H9 (cell line): ENCODE data around the gene TMEM132D. TPM values are rescaled to one million over a fixed set of nuclear protein-coding genes. Genes with fewer than 3 reads are reported as not detected.

ENCODE experiments used
- DNase-seq: peaks from one replicate; pipeline ENCODE4 v3.0.0-alpha.2; 2017
- H2AFZ ChIP-seq: one replicate; pipeline ENCODE4 v1.6.1; 2013; ENCODE audit warnings: mild to moderate bottlenecking, low read length, control low read depth, moderate library complexity
- H2AK5ac ChIP-seq: 2 replicates; pipeline ENCODE4 v1.6.1; 2013; ENCODE audit warnings: low read length, control low read depth, mixed read lengths; ENCODE audit not compliant: insufficient read length
- H2BK120ac ChIP-seq: one replicate; pipeline ENCODE4 v1.6.1; 2013; ENCODE audit warnings: low read depth, mild to moderate bottlenecking, low read length, control low read depth, inconsistent platforms; ENCODE audit not compliant: poor library complexity, severe bottlenecking
- H2BK12ac ChIP-seq: 2 replicates; pipeline ENCODE4 v1.6.1; 2013; ENCODE audit warnings: low read length, control low read depth, mixed read lengths, low read depth; ENCODE audit not compliant: insufficient read length
- H2BK15ac ChIP-seq: 2 replicates; pipeline ENCODE4 v1.6.1; 2013; ENCODE audit warnings: low read depth, low read length, control low read depth
- H2BK20ac ChIP-seq: one replicate; pipeline ENCODE4 v1.6.1; 2013; ENCODE audit warnings: low read depth, mild to moderate bottlenecking, low read length, control low read depth, inconsistent platforms; ENCODE audit not compliant: poor library complexity, severe bottlenecking
- H2BK5ac ChIP-seq: 2 replicates; pipeline ENCODE4 v1.6.1; 2013; ENCODE audit warnings: low read length, control low read depth, mixed read lengths; ENCODE audit not compliant: insufficient read length
- H3K14ac ChIP-seq: 2 replicates; pipeline ENCODE4 v1.6.1; 2013; ENCODE audit warnings: low read length, control low read depth; ENCODE audit not compliant: insufficient read depth
- H3K18ac ChIP-seq: 2 replicates; pipeline ENCODE4 v1.6.1; 2013; ENCODE audit warnings: low read depth, mild to moderate bottlenecking, mixed read lengths, low read length, control low read depth; ENCODE audit not compliant: insufficient read length
- H3K23ac ChIP-seq: 2 replicates; pipeline ENCODE4 v1.6.1; 2013; ENCODE audit warnings: low read length, control low read depth, mixed read lengths, low read depth; ENCODE audit not compliant: insufficient read length
- H3K23me2 ChIP-seq: 2 replicates; pipeline ENCODE4 v1.6.1; 2013; ENCODE audit warnings: low read depth, mild to moderate bottlenecking, mixed read lengths, low read length, control low read depth; ENCODE audit not compliant: insufficient read length, poor library complexity, severe bottlenecking
- H3K27ac ChIP-seq: 2 replicates; pipeline ENCODE4 v1.5.1; 2013; ENCODE audit warnings: low read length, control low read depth, mixed read lengths, low read depth; ENCODE audit not compliant: insufficient read length
- H3K27me3 ChIP-seq: 2 replicates; pipeline ENCODE4 v1.6.1; 2013; ENCODE audit warnings: low read length, control low read depth, inconsistent platforms; ENCODE audit not compliant: insufficient read depth
- H3K4ac ChIP-seq: 2 replicates; pipeline ENCODE4 v1.6.1; 2013; ENCODE audit warnings: low read depth, mild to moderate bottlenecking, control low read depth, inconsistent platforms, low read length, moderate library complexity
- H3K4me1 ChIP-seq: 2 replicates; pipeline ENCODE4 v1.6.1; 2013; ENCODE audit warnings: low read length, control low read depth, inconsistent platforms; ENCODE audit not compliant: insufficient read depth
- H3K4me2 ChIP-seq: 2 replicates; pipeline ENCODE4 v1.6.1; 2013; ENCODE audit warnings: low read length, control low read depth, mixed read lengths; ENCODE audit not compliant: insufficient read length, insufficient read depth
- H3K56ac ChIP-seq: 2 replicates; pipeline ENCODE4 v1.6.1; 2013; ENCODE audit warnings: low read depth, mild to moderate bottlenecking, mixed read lengths, low read length, control low read depth; ENCODE audit not compliant: insufficient read length
- H3K79me1 ChIP-seq: 2 replicates; pipeline ENCODE4 v1.6.1; 2013; ENCODE audit warnings: low read depth, mild to moderate bottlenecking, moderate library complexity, low read length, control low read depth, inconsistent platforms; ENCODE audit not compliant: insufficient read depth, poor library complexity, severe bottlenecking
- H3K79me2 ChIP-seq: 2 replicates; pipeline ENCODE4 v1.6.1; 2013; ENCODE audit warnings: low read length, control low read depth, inconsistent platforms; ENCODE audit not compliant: insufficient read depth
- H3K9ac ChIP-seq: 2 replicates; pipeline ENCODE4 v1.6.1; 2013; ENCODE audit warnings: low read length, control low read depth, mixed read lengths; ENCODE audit not compliant: insufficient read length; ENCODE audit errors: extremely low read depth
- H3K9me3 ChIP-seq: one replicate; pipeline ENCODE4 v1.6.1; 2013; ENCODE audit warnings: low read depth, low read length, inconsistent platforms; ENCODE audit not compliant: control insufficient read depth
- H3T11ph ChIP-seq: one replicate; pipeline ENCODE4 v1.6.1; 2013; ENCODE audit warnings: mild to moderate bottlenecking, low read length, control low read depth, inconsistent platforms
- H4K20me1 ChIP-seq: one replicate; pipeline ENCODE4 v1.6.1; 2013; ENCODE audit not compliant: control insufficient read depth, insufficient read length, insufficient read depth
- H4K5ac ChIP-seq: 2 replicates; pipeline ENCODE4 v1.6.1; 2013; ENCODE audit warnings: low read depth, mild to moderate bottlenecking, mixed read lengths, low read length, control low read depth; ENCODE audit not compliant: insufficient read length
- H4K8ac ChIP-seq: replicated peaks from 2 replicates; pipeline ENCODE4 v1.6.1; 2013; ENCODE audit warnings: low read length, control low read depth, mixed read lengths, low read depth; ENCODE audit not compliant: insufficient read length
- H4K91ac ChIP-seq: 2 replicates; pipeline ENCODE4 v1.6.1; 2013; ENCODE audit warnings: low read depth, mild to moderate bottlenecking, moderate library complexity, mixed read lengths, low read length, control low read depth; ENCODE audit not compliant: insufficient read length
- H3K27ac Mint-ChIP-seq, 3 experiments: 2 replicates in 2 of 3; 3 replicates in 1 of 3; pipeline ENCODE4 v1.8.0; 2020 to 2021; ENCODE audit warnings: mixed read lengths in 3 of 3, mild to moderate bottlenecking in 1 of 3, moderate library complexity in 1 of 3
- H3K27me3 Mint-ChIP-seq: 2 replicates; pipeline ENCODE4 v1.8.0; 2021; ENCODE audit warnings: low read depth, mild to moderate bottlenecking, moderate library complexity, mixed read lengths
- H3K36me3 Mint-ChIP-seq, 3 experiments: 2 replicates in 2 of 3; 3 replicates in 1 of 3; pipeline ENCODE4 v1.8.0; 2020 to 2021; ENCODE audit warnings: low read depth in 3 of 3, mixed read lengths in 3 of 3; ENCODE audit not compliant: insufficient read depth in 1 of 3
- H3K4me1 Mint-ChIP-seq, 2 experiments: 2 replicates each; pipeline ENCODE4 v1.8.0; 2020; ENCODE audit warnings: mixed read lengths in 2 of 2
- H3K4me3 Mint-ChIP-seq, 2 experiments: 2 replicates in 1 of 2; 3 replicates in 1 of 2; pipeline ENCODE4 v1.8.0; 2020 to 2021; ENCODE audit warnings: mild to moderate bottlenecking in 2 of 2, mixed read lengths in 2 of 2, moderate library complexity in 1 of 2
- H3K9me3 Mint-ChIP-seq, 2 experiments: 2 replicates in 1 of 2; 3 replicates in 1 of 2; pipeline ENCODE4 v1.8.0; 2020; ENCODE audit warnings: mild to moderate bottlenecking in 2 of 2, mixed read lengths in 2 of 2, moderate library complexity in 1 of 2
- CTCF ChIP-seq: fragments of 200-600 bp; sonication (generic); conservative IDR thresholded peaks from 3 replicates; pipeline ENCODE4 v1.8.0; 2021; ENCODE audit warnings: antibody characterized with exemption, mild to moderate bottlenecking
- WGBS: extraction: QIAGEN DNeasy Blood & Tissue Kit; methylation state at CpG from one replicate; pipeline ENCODE4 v1.1.7; 2013; ENCODE audit warnings: missing lambda C conversion rate, low lambda C conversion rate, mixed read lengths; ENCODE audit not compliant: insufficient read length; ENCODE audit errors: extremely low coverage; 5-methylcytosine and 5-hydroxymethylcytosine counted together
- total RNA-seq: library from RNA; stranded (reverse); gene quantifications from 2 replicates; pipeline ENCODE4 v1.2.1, GENCODE V29; 2021

Gene TMEM132D
- total RNA-seq, 1 experiment from 2014 or later = 6.1 TPM

GRCh38 chr12:129651951-129652350, 251.9 kb downstream of the TMEM132D start:
- Histone ChIP-seq H4K91ac (no peak overlapping the region), H2BK12ac (no peak overlapping the region), H3K18ac (no peak overlapping the region), H2BK5ac (no peak overlapping the region), H3K23me2 (no peaks in the 10 kb centered on the region), H3K4me1 (0 out of 2 replicates have a peak, but pooled peaks cover 1% of the 10 kb centered on the region), H2BK15ac (no peak overlapping the region), H2BK20ac (no peak overlapping the region), H3K9me3 (peaks cover 8% of the 10 kb centered on the region), H3K23ac (no peak overlapping the region), H2BK120ac (no peak overlapping the region), H3K27ac (no peak overlapping the region), H3K79me2 (no peaks in the 10 kb centered on the region), H3K4ac (no peak overlapping the region), H3K4me2 (no peak overlapping the region), H2AFZ (no peak overlapping the region), H3K79me1 (no peaks in the 10 kb centered on the region), H3K9ac (no peak overlapping the region), H4K8ac (no peak overlapping the region), H4K5ac (no peak overlapping the region), H3K14ac (no peak overlapping the region), H3K56ac (no peak overlapping the region), H2AK5ac (no peak overlapping the region), H3T11ph (no peak overlapping the region), H4K20me1 (no peaks in the 10 kb centered on the region), H3K27me3 (no peaks in the 10 kb centered on the region)
- no CpG with 5 or more reads among the region's 6 CpGs for WGBS
- no peak overlapping the region for H3K4me3 Mint-ChIP-seq
- DNase-seq = no peak
- H3K27ac Mint-ChIP-seq = no peak overlapping the region
- H3K36me3 Mint-ChIP-seq = peaks cover 16 to 24% (median 21%) of the 10 kb centered on the region in 3 experiments
- H3K9me3 Mint-ChIP-seq = peaks cover 7 to 28% of the 10 kb centered on the region in 2 experiments; a peak in 4 of 5 replicates
- TF ChIP-seq CTCF = no peak
- no peaks in the 10 kb centered on the region; the same call in 1 of the 2 replicates for H3K27me3 Mint-ChIP-seq
- H3K4me1 Mint-ChIP-seq = peaks cover 14 to 18% of the 10 kb centered on the region in 2 experiments
